Regular cardiac myocyte (primary cell): ENCODE results near the gene PGBD1. TPM values are rescaled to one million over a fixed set of nuclear protein-coding genes. Genes with fewer than 3 reads are reported as not detected.

Source experiments
- total RNA-seq: library from RNA; depleted of rRNA; stranded (reverse); fragments of >200 nt; gene quantifications from 2 replicates; pipeline ENCODE4 v1.2.3, GENCODE V29; 2014

The PGBD1 gene, protein sequence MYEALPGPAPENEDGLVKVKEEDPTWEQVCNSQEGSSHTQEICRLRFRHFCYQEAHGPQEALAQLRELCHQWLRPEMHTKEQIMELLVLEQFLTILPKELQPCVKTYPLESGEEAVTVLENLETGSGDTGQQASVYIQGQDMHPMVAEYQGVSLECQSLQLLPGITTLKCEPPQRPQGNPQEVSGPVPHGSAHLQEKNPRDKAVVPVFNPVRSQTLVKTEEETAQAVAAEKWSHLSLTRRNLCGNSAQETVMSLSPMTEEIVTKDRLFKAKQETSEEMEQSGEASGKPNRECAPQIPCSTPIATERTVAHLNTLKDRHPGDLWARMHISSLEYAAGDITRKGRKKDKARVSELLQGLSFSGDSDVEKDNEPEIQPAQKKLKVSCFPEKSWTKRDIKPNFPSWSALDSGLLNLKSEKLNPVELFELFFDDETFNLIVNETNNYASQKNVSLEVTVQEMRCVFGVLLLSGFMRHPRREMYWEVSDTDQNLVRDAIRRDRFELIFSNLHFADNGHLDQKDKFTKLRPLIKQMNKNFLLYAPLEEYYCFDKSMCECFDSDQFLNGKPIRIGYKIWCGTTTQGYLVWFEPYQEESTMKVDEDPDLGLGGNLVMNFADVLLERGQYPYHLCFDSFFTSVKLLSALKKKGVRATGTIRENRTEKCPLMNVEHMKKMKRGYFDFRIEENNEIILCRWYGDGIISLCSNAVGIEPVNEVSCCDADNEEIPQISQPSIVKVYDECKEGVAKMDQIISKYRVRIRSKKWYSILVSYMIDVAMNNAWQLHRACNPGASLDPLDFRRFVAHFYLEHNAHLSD
- total RNA-seq, result 4.8 and 6.5 TPM in 2 replicates

DNA sequence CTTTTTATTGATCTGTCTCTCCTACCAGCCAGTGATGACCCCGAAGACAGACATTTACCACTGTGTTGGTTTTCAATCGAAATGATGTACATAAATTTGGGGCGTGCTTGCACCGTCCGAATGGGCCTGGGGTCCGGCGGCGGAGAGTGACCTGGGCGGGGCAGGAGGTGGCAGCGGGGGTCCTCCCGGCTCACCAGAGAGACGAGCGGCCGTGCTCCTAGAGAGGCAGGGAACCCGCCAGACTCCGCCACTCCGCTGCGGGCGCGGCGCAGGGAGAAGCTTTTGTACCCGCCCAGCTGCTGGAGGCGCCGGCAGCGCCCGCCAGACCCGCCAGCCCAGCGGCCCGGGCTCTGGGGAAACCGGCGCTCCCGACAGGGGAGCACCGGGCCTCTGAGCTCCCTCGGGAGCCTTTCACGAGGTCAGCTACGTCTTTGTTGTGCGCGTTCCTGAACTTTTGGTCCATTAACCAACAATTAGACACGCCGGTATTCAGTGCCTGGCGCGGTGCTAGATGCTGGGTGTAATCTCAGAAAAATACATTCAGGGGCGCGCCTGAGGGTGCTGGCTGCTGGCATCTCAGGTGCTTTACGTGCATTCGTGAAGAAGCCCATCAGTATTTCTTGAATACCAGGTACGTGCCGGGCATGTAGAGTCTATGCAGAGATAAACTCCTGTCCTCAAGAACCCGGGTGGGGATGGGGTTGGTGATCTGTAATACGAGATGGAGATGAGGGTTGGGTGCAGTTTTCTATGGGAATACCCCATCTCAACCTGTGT lies at the start of gene PGBD1:
Gene PGBD1 (plus strand): TSS at position 285 of the 777 bp plus-strand sequence. CDS start 2,242 bp downstream, outside the sequence.

DNA sequence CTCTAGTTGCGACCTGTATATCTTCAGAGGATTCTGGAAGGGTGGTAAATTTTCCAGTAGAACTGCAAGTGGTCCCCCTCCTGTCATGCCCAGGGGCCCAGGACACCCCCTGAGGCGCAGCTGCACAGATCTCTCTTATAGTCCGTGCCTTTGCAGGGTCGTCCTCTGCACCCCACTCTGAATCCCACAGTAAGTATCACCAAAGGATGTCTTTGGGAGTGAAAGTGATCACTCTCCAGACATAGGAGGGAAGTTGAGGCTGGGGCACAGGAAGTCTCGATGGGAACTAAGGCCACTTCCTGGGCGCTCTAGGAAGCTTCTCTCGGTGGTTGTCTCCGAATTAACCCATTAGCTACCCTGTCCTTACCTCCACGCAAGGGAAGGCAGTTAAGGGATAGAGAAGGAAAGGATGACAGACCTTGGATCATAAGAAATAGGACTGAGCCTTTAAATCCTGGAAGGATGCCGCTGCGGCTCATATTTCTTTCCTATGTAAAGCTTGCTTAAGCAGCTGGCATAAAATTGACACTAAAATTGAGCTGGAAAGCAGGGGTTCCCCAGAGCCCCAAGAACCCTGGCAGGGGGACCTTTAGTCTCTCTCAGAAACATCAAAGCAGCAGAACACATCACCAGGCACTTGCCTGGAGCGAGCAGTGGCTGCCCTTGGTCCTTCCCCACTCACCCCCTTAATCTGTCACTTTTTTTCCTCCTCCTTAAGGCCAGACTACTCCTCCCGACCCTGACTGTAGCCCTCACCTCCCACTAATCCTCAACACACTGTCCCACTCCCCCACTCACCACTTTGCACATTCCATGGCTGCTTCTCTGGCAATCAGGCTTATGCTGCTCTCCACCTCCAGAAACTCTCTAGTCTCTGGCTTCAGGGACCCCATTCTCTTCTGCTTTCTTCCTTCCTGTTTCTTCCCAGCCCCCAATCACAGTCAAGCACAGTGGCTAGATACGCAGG lies 29.1 kb upstream of the PGBD1 start, which contains the start of gene ZKSCAN4:
Gene ZKSCAN4 (minus strand): TSS at position 261 of the 967 bp plus-strand sequence. CDS start 289 bp downstream, outside the sequence.

DNA sequence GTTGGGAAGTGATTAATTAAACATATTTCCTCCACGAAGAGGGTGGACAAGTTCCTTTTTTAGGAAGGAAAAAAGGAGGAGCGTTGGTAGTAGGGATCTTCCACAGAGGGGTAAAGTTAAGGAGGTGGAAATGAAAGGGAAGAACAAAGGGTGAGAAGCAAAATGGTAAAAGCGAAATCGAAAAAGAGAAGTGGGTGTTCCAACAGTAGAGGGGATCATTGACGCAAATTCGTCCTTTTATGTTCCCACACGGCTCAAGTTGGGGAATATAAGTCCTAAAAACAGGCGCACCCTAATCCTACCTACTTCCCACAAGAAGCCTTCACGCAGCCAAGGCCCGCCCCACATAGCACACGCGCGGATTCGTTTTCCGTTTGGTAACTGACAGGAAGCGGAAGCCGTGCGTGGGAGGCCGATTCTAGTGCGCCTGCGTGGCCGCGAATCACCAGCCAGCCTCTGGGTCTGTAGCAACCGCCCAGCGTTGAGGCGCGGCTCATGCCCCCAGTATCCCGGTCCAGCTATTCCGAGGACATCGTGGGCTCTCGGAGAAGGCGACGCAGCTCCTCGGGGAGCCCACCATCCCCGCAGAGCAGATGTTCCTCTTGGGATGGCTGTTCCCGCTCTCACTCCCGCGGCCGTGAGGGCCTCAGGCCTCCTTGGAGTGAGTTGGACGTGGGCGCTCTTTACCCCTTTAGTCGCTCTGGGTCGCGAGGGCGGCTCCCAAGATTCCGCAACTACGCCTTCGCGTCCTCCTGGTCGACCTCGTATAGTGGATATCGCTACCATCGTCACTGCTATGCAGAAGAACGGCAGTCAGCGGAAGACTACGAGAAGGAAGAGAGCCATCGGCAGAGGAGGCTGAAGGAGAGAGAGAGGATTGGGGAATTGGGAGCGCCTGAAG lies 22.2 kb upstream of the PGBD1 start, which contains the start of gene NKAPL:
Gene NKAPL (plus strand): TSS at position 421 of the 901 bp plus-strand sequence. CDS start 75 bp downstream, at position 496.

DNA sequence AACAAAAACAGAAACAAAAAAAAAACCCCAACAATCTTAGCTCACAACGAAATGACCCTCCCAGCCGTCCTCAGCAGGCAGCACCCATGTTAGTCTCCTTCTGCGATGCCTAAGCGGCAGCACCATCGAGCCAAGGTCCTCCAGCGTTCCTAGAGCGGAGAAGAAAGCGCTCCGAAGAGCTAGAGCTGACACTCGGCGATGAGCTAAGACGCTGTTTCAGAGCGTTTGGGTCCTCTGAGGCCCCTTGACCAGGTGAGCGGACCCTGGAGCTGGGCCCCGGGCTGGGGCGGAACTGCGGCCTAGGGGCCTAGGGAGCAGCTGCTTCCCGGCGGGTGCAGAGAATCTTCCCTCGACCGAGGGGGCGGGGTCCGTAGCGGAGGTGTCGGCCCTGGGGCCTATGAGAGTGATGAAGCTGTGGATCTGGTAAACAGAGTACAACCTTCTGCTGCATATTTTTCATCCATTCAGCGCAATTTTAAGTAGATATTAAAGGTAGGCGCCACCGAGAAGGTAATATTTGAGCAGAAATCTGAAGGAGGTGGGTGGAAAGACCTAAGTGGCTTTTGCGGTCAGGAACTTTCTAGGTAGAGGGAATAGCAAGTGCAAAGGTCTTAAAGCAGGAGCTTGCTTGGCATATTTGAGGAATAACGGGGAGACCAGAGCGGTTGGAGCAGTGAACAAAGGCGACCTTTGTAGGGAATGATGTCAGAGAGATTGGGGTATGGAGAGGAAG lies 14.2 kb upstream of the PGBD1 start, which contains the start of gene ZSCAN26:
Gene ZSCAN26 (plus strand): TSS at position 182 of the 733 bp plus-strand sequence. CDS start 4,777 bp downstream, outside the sequence.

DNA sequence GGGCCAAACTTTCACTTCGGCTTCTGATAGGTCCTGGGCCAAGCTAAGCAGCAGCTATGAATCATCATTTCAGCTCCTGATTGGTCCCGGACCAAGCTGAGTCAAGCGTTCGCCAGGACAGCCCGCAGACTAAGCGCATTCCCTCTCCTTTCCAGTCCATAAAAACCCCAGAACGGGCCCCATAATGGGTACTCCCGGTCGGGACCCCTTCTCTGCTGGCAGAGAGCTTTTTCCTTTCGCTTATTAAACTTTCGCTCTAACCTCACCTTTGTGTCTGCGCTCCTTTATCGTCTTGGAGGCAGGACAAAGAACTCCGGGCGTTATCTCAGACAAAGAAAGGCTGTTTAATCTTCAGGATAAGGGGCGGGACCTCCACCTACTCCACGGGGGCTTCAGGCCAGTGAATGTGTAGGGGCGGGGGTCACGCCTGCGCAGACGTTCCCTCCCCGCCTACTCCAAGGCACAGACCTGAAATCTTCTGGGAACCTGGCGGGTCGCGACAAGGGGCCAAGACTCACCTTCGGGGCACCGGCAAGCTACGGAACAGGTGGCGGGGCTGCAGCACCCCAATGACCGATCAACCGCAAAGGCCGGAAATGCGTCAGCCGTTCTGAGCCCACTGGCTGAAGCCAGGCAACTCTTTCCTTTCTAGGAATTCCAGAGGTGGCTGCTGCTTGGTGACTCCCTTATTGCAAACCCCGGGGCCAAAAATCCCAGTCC lies 54.4 kb downstream of the PGBD1 start, which contains the start of gene ZSCAN31:
Gene ZSCAN31 (minus strand): TSS at position 585 of the 720 bp plus-strand sequence. CDS start 6,465 bp downstream, outside the sequence.

DNA sequence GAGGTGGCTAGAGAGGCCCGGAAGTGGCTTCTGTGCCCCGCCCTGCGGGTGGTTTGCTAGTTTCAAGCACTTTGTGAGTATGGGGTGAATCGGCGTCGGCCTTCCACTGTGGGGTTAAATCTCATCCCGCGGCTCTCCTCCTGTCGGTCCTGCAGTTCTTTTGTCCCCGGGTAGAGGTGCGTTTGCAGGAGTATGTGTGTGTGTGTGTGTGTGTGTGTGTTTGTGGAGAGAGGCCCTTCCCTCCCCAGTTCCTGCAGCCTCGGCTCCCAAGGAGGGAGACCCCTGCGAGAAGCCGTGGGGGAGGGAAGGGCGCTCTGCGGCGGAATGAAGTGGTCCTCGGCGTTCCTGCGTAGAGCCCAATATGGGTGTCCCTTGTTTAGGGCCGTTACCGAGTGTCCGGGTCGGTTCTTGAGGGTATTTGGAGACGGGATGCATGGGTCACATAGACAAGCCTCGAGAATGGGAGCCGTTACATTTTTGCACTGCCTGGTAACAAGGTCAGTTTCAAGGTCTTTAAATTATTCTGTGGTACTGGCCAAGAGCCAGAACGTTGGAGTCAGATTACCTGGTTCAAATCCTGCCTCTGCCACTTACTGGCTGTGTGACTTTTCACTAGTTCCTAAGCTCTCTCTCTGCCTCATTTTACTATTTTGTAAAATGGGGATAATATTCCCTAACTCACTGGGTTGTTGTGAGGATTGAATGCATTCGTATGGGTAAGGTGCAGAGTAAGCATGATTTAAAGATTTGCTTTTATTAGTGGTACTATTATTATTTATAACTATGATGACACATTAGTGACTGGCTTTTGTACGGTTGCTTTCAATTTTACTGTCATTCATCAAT lies 68.7 kb downstream of the PGBD1 start, which contains the start of gene ZKSCAN3:
Gene ZKSCAN3 (plus strand): TSS at position 56 of the 846 bp plus-strand sequence. CDS start 9,640 bp downstream, outside the sequence.

Other genes starting within 250 kb of the PGBD1 start
- 0.38 and 0.56 TPM in 2 replicates for gene ZNF165, start 201.0 kb upstream of the PGBD1 start, total RNA-seq
- 1.5 and 3.1 TPM in 2 replicates for gene ZSCAN16, start 157.0 kb upstream of the PGBD1 start, total RNA-seq
- gene ZKSCAN8, start 139.7 kb upstream of the PGBD1 start, total RNA-seq, result 11.5 and 21.1 TPM in 2 replicates
- gene ZSCAN9, start 56.3 kb upstream of the PGBD1 start, total RNA-seq, result 9.8 and 12.1 TPM in 2 replicates
- gene ZKSCAN4, start 29.3 kb upstream of the PGBD1 start, total RNA-seq, result 4.8 and 6.2 TPM in 2 replicates
- 2.1 and 3.1 TPM in 2 replicates for gene NKAPL, start 22.3 kb upstream of the PGBD1 start, total RNA-seq
- 12.3 and 20.6 TPM in 2 replicates for gene ZSCAN26, start 14.4 kb upstream of the PGBD1 start, total RNA-seq
- gene ZSCAN31, start 54.6 kb downstream of the PGBD1 start, total RNA-seq, result 9.2 and 15.8 TPM in 2 replicates
- 4.2 and 5.4 TPM in 2 replicates for gene ZKSCAN3, start 68.4 kb downstream of the PGBD1 start, total RNA-seq
- 5.8 and 7.0 TPM in 2 replicates for gene ZSCAN12, start 118.2 kb downstream of the PGBD1 start, total RNA-seq
- 1.9 and 3.9 TPM in 2 replicates for gene ZSCAN23, start 161.9 kb downstream of the PGBD1 start, total RNA-seq
- gene GPX6, start 234.2 kb downstream of the PGBD1 start, total RNA-seq, result not detected in 2 replicates
- gene GPX5, start 244.3 kb downstream of the PGBD1 start, total RNA-seq, result not detected in 2 replicates